SKM-1 treated with dmso at 0.1 percent for 144 hours (cell line): ENCODE data around the gene MCFD2.
"Not testable (repeated sequence)": the region's sequence is repeated elsewhere in the genome, so short reads cannot be mapped to it uniquely, and the experiment has no call there.

Experiments
- DNase-seq: peaks from one replicate; lab custom pipeline; 2025; ENCODE audit not compliant: unreplicated experiment; lab: John Stamatoyannopoulos, UW

Gene MCFD2

DNA sequence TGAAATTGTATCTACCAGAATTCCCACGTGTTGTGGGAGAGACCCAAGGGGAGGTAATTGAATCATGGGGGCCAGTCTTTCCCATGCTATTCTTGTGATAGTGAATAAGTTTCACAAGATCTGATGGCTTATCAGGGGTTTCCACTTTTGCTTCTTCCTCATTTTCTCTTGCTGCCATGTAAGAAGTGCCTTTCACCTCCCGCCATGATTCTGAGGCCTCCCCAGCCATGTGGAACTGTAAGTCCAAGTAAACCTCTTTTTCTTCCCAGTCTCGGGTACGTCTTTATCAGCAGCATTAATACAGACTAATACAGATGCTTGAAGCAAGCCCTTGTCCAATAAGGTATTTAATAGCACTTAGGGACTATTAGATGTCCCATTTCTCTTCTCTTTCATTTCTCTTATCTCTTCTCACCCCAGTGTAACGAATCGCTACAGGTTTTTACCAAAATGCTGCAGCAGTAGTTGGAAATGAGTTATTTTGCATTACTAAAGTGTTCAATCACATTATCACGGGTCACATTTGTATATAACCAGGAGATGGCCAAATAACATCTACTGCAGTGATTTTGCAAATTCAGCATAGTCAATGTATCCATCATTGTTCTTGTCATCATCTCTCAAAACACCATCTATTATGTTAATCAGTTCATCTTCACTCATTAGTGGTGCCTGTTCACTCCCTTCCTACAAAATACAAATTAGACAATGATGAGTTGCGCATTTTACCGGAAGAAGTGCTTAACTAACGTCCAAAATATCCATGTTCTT lies 10.5 kb downstream of the MCFD2 start:
- not testable (repeated sequence) for DNase-seq

DNA sequence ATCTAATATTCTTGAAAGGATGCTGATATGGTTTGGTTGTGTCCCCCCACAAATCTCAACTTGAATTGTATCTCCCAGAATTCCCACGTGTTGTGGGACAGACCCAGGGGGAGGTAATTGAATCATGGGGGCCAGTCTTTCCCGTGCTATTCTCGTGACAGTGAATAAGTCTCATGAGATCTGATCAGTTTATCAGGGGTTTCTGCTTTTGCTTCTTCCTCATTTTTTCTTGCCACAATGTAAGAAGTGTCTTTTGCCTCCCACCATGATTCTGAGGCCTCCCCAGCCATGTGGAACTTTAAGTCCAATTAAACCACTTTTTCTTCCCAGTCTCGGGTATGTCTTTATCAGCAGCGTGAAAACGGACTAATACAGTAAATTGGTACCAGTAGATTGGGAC lies 12.6 kb downstream of the MCFD2 start:
- peak; percentile 11 for DNase-seq

DNA sequence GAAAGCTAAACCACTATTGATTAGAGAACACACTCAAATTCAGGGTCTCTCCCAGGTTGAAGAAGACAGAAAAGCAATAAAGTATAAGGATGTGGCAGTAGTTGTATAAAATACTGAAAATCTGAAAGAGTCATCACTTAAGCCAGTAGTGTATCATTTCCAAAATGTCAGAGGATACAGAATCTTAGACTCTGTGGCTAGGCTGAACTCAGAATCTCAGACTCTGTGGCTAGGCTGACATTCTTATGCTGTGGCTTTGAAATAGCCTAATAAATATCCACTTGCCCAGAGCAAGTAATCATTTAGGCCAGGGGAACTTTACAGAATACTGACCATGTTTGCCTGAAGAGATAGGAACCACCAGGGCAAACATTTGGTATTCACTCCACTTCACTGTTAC lies 13.1 kb downstream of the MCFD2 start:
- no peak for DNase-seq

DNA sequence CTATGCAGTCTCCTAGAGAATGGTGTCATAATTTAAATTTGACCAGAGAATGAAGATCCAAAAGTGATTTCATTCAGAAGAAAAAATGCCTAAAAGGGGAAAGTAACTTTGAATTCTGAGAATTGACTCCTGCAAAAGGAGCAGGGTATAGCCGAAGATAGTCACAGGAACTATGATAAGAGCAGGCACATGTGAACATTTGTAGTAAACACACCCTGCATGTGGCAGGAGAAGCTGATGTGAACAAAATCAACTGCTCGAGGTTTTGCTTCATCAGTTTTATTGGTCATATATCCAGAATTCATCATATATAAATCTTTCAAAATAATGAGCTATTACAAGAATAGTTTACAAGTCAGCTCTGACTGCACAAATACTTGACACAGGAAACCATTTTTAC lies 14.0 kb downstream of the MCFD2 start:
- no peak for DNase-seq

DNA sequence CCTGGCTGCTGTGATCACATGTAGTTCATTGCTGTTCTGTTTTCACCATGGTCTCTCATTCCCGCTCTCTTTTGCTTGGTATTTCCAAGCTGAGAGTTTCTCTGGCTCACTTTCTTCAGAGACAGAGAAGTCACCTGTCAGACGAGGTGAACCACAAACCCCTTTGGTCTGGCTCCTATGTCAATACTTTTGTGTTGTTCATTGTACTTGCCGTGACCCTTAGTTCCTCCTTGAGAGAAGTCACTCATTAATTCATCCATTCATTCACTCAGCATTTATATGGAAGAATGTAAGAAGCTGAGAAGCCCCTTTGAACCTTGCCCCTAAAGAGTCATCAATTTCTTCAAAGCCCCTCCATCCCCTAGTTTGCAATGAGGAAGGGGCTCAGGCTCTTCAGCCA lies 15.2 kb downstream of the MCFD2 start:
- DNase-seq: no peak

DNA sequence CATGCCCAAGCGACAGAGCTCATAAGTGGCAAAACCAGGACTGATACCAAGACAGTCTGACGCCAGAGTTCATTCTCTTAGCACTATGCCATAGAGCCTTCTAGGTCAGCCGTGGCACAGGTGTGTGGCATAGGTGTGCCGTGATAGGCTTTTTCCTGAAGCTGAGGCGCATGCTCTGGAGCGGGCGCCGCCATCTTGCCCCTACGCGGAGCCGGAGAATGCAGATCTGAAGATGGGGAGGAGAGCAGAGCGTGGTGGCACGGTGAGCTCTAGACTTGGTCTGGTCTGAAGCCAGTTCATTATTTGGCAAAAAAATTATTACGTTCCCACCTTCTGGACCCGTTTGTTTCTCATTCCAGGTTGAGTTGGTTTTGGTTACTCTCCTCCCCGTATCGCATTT lies 16.6 kb downstream of the MCFD2 start:
- DNase-seq: no peak

DNA sequence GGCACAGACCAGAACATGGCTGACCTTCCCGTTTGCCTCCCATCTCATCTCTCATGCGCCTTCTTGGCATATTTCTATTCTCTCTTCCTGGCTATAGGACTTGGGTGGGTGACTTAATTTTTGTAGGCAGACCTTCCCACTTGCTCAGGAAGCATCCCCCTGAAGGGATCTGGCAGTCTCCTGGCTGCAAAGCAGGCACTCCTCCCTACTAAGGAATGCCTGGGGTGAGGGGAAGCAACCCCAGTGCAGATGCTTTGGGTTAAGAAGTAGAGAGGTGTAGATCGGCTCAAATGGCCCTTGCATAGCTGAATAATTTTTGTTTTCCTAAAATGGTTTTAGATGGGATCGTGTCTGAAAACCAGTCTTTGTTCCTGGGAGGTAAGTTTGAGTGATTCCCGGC lies 17.6 kb downstream of the MCFD2 start:
- no peak for DNase-seq

DNA sequence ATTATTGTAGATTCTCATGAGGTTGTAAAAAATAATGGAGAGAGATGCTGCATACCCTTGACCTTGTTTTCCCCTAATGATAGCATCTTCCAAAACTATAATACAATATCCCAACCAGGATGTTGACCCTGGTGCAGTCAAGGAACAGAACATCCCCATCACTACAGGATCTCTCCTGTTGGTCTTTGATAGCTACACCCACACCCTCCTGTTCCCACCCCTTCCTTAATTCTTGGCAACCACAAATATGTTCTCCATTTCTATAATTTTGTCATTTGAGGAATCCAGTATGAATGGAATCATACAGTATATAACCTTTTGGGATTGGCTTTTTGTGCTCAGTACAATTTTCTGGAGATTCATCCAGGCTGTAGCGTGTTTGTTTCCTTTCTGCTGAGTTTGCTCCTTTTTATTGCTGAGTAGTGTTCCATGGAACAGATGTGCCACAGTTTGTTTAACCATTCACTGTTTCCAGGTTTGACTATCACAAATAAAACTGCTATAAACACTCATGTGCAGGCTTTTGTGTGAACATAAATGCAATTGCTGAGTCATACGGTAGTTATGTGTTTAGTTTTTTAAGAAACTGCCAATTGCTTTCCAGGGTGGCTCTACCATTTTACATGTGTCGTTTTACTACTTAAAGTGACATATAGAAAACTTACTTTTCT lies 22.2 kb downstream of the MCFD2 start:
- no peak for DNase-seq

DNA sequence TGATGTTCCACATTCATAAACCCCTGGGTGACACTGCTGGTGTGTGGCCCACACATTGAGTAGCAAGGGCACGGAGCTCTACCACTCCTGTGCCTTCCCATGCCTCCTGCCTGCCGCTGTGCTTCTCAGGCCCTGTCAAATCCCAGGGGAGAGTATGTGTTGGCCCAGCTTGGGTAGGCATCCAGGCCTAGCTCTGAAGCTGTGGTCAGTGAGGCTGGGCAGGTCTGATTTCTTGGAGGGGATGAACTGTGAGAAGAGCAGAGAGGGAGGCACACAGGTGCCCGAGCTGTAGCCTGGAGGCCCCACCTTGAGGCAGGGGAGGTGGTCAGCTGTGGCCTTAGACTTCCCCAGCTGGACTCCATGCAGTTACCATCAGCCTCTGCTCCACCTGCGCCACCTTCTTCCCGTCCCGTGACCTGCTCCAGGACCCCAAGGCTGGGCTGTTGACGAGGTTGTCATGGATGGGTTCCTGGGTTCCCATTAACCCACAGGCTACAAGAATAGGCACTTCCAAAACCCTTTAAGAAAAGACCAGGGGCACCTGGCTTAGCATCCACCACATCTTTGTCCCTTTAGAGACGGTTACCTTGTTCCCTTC lies 23.6 kb downstream of the MCFD2 start:
- DNase-seq: no peak

DNA sequence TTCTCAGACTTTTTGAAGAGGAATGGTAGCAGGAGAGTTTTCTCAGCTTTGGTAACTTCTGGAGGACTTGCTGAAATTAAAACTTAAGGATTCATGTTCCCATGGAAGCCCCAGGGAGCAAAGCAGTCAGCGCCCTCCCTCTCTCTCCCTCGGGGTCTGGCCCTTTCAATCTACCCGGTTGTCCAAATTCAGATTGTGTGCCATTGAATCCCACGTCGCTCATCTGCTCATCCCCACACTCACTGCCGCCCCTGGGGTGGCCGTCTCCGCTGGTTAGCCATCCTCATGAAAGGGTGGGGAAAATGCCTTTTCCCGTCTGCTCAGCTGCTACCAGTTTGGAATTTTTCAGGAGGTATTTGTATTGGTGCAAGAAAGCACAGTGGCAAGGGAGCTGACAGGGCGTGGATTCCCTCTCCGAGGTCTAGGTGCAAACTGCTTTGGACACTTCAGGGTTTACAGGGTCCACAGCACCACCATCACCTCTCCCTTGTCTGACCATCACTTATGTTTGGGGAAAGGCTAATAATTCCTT lies 27.1 kb downstream of the MCFD2 start:
- DNase-seq: no peak

DNA sequence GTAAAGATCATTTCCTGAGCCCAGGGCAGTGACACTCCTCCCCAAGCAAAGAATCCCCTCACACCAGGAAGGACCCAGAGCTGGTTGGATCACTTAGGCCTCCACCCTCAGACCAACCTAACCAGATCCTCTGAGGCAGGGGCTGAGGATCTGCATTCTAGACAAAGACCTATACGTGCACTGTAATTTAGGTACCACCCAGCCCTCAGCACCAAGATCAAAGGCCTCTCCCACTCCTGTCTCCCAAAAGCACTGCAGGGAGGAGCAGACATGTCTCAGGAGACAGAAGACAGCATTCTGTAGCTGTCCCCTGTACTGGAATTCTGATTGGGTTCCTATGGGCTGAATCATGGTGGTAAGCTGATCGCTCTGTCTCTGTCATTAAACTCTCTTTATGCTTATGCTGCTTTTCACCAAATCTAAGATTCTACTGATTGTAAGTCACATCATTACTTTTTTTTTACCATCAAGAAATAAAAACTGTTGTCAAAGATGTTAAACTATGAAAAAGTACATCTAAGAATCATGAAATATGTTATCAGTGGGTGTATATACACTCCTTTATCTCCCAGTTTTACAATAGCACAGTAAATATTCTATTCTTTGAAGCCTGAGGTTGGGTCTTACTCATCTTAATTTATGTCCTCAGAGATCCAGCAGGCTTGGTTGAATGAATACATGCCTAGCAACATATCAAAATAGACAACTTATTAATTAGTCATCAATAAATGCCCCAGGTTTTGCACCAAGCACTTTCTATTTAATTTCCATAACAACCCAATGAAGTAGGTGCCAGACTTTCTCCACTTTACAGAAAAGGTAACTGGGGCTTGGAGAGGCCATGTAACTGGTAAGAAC lies 28.3 kb downstream of the MCFD2 start:
- no peak for DNase-seq

DNA sequence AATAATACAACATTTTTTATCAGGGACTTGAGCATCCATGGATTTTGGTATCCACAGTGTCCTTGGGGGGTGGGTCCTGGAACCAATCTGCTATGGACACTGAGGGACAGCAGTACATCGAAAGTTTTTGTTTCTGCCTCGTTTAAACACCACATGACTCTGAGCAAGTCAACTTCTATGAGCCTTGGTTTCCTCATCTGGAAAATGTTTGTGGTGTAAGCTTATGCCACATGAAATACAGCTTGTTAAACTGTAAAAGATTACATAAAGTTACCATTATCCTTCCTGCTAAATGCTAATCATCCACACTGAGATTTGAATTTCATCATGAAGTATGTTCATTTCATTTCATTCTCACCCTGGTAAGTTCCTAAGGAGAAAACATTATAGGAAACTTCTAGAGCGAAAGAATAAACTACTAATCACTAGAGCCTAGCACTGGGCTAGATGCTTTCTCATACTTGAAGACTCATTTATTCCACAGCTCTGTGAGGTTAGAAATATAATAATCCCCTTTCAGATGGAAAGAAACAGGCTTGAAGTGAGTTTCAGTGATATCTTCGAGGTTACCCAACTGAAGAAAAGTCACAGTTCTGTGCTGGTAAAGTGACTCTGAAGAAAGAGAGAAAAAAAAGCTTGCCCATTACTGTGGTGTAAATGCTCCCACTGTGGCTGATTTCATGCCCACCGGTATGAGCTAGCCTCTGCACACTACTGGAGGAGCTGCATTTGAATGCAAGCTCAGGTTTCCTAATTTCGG lies 29.2 kb downstream of the MCFD2 start:
- DNase-seq: no peak

DNA sequence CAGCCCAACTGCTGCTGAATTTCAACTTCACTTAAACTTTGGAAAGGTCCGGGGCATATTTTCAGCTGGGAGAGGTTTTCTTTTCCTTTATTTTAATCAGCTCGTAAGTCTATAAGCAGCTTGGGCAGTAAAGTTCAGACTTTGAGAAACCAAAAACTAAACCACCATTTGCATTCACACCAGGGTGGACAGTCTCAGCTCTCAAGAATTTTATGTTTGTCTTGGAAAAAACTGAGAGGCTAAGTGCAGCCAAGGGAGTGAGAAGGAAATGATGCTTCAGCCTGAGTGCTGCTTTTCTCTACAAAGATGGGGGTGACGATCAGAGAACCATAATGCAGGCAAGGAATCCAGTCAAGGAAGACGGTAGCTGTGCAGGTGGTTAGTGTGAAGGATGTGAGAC lies 30.2 kb downstream of the MCFD2 start:
- DNase-seq: no peak

DNA sequence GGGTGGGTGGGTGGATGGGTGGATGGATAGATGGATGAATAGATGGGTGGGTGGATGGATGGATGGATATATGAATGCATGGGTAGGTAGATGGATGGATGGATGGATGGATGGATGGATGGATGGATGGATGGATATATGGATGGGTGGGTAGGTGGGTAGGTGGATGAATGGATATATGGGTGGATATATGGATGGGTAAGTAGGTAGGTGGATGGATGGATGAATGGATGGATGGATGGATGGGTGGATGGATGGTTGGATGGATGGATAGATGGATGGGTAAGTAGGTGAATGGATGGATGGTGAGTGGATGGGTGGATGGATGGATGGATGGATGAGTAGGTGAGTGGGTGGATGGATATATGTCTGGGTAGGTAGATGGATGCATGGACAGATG lies 36.1 kb downstream of the MCFD2 start:
- DNase-seq: no peak

DNA sequence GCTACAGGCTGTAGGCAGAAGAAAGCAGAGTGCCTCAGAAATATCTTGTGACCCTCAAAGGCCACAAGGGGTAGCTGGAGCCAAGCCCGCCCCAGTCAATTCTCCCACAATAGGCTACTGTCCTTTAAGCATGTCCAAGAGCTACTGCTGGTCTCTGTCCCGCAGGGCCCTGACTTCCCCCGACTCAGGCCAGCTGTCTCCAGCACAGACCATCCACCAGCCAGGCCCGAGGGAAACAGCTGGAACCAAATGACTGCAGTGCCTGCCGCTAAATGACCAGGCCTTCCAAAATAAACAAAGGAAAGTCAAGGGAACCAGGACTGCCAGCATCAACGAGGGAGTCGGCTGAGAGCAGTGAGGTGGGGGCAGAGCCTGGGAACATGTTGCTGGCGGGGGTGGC lies 36.7 kb downstream of the MCFD2 start:
- DNase-seq: no peak

DNA sequence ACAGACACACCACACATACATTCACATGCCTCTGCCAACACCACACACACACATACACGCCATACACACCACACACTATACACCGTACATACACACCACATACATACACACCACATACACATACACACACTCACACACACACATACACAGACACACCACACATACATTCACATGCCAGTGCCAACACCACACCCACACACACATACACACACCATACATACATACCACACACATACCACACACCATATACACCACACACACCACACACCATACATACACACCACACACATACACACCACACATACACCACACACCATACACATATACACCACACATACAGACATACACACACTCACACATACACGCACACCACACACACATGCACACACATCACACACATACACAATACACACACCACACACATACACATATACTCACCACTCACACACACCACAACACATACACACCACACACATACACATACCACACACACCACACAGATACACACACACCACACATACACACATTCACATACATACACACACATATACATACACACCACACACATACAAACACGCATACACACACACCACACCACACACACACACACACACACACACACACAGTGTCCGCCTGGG lies 37.2 kb downstream of the MCFD2 start:
- no peak for DNase-seq

DNA sequence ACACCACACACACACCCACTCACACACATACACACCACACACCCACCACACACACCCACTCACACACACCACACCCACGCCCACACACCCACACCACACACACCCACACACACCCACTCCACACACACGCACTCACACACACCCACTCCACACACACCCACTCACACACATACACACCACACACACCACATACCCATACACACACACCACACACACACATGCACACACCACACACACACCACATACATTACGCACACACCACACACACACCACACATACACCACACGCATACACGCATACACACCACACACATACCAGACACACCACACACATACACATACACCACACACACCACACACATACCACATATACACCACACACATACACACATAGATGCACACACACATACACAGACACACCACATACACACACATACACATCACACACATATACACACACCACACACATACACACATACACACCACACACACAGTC lies 37.9 kb downstream of the MCFD2 start:
- DNase-seq: no peak

DNA sequence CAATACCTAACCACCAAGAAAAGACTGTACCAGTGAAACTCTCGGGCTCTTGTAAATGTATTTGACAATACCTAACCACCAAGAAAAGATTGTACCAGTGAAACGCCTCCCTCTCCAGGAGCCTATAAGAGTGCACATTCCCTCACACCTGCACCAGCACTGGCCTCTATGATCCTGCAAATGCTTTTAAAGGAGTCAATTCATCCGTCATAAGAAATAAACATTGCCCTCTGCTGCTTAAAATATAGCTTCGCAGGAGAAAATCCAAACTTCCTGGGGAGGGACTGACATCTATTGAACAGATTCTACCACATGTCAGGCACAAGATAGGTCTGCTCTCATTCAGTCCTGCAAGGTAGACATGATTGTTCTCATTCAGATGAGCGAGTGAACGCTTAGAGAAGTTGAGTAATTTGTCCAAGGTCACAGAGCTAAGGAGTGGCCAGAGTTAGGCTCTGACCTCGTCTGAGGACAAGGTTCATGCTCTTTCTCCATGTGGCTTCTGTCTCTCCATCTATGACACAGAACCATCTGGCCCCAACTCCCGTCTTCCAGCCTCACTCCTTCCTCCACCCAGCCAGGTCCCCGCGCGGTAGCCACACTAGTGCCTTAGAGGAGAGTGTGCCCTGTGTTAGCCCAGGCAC lies 38.7 kb downstream of the MCFD2 start:
- DNase-seq: peak; percentile 63

DNA sequence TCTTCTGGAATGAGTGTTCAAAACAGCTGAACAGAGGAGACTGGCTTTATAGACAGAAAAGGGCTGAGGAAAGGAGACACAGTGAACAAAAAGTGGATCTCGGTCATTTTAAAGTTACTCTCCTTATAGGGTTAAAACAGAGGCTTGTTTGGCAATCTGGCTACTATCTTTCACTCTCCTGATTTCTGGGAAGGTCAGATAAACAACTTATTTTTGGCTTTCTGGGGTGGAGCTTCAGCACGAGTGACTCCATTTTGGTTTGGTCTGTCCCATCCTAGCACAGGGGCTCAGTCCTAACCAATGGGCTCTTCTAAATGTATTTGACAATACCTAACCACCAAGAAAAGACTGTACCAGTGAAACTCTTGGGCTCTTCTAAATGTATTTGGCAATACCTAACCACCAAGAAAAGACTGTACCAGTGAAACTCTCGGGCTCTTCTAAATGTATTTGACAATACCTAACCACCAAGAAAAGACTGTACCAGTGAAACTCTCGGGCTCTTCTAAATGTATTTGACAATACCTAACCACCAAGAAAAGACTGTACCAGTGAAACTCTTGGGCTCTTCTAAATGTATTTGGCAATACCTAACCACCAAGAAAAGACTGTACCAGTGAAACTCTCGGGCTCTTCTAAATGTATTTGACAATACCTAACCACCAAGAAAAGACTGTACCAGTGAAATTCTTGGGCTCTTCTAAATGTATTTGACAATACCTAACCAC lies 39.5 kb downstream of the MCFD2 start:
- not testable (repeated sequence) for DNase-seq
